HG03108 (cell line): ENCODE measurements around the gene ZDHHC4.

Source experiments
- ATAC-seq: cut with Tn5 transposase; IDR thresholded peaks from one replicate; pipeline ENCODE4 v1.9.1; 2021; ENCODE audit warnings: moderate library complexity; ENCODE audit not compliant: unreplicated experiment

ZDHHC4 gene

GRCh38 chr7:6577369-6578113 is at the start of gene ZDHHC4:
TSS of gene ZDHHC4 (plus strand) at chr7:6577454. CDS start at chr7:6580562, 3,108 bp downstream.
- ATAC-seq, result peak; percentile 95

DNA sequence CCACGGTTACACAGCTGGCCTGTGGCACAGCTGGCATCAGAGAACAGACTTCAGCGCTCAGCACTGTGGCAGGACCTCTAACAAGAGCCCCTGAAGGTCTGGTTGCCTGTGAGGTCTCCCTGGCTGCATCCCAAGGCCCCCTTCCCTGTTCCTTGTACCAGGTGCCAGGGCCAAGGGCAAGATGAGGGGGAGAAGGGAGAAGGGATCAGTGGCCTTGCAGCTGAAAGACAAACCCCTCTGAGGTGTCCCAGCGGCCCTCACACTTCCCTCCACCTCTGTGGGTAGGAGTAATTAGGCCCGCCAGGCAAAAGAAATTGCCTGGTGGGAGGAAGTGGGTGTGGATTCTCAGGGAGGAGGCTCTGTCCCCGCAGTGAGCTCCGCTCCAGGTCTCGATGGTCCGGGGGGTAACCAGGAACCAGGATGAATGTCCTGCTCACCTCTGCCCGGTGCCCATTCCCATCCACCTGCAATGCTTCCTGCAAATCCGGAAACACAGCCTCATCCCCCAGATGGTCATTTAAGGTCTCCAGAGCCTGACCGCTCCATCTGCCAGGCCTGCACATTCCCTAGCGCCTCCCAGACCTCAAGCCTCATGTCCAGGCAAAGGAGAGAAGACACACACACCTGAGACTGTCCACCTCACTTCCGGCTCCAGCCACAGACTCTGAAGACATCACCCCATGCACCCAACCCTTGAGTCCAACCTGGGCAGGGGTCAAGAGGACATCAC is 48.7 kb upstream of the ZDHHC4 start:
- ATAC-seq, result no peak

DNA sequence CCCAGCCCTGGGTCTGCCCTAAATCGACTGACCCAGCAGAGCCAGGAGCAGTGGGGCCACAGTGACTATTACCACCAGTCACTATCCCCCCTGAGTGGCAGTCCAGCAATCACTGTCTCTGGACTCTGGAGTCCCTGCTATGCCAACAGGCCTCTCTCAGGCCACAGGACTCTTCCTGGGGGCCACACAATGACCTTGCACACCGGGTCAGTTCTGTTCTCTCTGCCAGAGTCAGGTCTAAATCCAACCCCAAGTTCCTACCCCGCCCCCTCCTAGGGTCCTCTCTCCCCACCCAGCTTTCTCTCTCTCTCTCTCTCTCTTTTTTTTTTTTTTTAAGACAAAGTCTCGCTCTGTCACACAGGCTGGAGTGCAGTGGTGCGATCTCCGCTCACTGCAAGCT is 47.6 kb upstream of the ZDHHC4 start:
- ATAC-seq, result no peak

GRCh38 chr7:6530626-6531491 is 46.4 kb upstream of the ZDHHC4 start:
- no peak for ATAC-seq

DNA sequence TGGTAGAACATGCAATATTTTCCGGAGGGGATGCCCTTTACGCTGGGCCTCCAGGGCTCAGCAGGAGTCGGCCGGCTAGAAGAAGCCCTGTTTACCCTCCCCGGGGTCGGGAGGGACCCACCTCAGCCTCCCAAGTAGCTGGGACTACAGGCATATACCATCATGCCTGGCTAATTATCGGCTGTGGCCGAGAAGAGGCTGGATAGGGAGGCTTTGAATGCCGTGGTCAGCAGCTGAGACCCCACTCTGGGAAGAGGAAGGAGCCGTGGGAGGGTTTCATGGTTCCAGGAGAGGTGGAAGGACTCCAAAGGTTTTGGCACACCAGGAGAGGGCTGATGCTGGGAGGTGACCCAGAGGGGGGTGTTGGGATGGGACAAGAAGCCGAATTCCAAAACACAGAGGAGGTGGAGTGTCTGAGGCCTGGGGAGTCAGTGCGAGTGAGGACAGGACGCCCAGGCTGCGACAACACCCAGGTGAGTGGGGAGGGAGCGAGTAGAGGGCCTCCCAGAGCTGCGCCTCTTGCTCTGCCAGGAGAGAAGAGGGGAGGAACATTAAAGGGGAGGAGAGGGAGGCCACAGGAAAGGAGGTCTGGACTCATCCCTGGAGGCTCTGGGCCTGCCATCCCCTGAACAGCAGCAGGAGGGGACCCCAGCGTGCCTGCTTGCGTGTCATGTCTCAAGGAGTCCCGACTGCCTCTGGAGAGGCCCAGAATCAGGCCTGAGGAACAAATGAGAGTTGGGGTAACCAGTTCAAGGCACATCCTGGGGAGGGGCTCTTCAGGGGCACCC is 45.6 kb upstream of the ZDHHC4 start:
- no peak for ATAC-seq

GRCh38 chr7:6532516-6532915 is 44.7 kb upstream of the ZDHHC4 start:
- no peak for ATAC-seq

DNA sequence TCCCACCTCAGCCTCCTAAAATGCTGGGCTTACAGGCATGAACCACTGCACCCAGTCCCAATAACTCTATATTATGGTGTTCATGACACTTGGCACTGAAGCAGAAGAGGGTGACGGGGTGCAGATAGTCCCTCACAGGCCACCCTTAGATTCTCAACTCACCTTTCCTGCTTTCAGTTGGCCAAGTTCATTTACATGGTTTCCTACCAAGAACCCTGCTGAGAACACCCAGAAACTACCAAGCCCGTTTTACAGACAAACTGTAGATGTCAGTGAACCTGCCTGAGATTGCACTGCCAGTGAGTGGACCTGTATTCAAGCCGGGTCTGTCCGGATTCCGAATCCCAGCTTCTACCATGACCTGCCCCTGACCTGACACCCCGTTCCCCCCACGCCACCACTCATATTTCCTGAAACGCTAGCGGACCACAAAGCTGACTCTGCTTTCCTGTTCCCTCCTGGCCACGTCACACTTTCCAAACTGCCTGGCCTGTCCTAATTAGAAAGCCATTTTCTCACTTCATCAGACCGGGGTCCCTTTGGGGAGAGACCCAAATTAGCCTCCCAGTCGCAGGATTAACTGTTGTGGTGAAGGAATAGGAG is 43.3 kb upstream of the ZDHHC4 start:
- ATAC-seq, result no peak

- ATAC-seq, result no peak
Observed at GRCh38 chr7:6536262-6537260, 40.7 kb upstream of the ZDHHC4 start.

- ATAC-seq, result no peak
Observed at GRCh38 chr7:6542368-6542767, 34.9 kb upstream of the ZDHHC4 start.

GRCh38 chr7:6545398-6546126 is 31.7 kb upstream of the ZDHHC4 start:
- no peak for ATAC-seq

- no peak for ATAC-seq
Observed at GRCh38 chr7:6546498-6547251, 30.6 kb upstream of the ZDHHC4 start.

DNA sequence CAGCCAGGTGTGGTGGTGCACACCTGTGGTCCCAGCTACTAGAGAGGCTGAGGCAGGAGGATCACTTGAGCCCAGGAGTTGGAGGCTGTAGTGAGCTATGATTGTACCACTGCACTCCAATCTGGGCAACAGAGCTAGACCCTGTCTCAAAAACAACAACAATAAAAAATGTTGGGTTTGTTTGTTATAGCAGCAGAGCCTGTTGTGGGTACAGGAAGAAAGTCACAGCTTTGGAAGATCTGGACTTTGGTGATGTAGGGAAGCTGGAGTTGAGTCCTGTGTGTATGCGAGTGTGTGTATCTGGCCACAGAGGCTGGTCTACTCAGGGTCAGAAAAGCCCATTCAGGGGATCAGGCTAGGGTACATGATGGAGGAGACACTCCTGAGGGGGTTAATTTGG is 29.9 kb upstream of the ZDHHC4 start:
- no peak for ATAC-seq

GRCh38 chr7:6551016-6551511 is 26.2 kb upstream of the ZDHHC4 start, which contains the start of gene GRID2IP:
TSS of gene GRID2IP (minus strand) at chr7:6551461. CDS start at chr7:6551436, 25 bp downstream.
- ATAC-seq, result no peak

- no peak for ATAC-seq
Observed at GRCh38 chr7:6553448-6554044, 23.7 kb upstream of the ZDHHC4 start.

DNA sequence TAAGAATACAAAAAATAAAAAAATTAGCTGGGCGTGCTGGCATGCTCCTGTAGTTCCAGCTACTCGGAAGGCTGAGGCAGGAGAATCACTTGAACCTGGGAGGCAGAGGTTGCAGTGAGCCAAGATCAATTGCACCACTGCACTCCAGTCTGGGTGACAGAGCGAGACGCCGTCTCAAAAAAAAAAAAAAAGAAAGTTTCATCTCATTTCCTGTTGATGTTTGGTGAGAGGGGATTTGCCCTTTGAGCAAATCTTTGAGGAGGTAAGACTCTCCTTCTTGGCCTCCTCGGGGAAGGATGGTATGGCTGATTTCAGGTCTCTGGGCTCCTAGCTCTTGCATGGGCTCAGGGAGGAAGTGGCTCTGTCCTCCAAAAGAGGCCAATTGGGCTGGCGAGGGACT is 22.4 kb upstream of the ZDHHC4 start:
- ATAC-seq, result no peak

GRCh38 chr7:6556196-6556595 is 21.1 kb upstream of the ZDHHC4 start:
- ATAC-seq, result no peak

- no peak for ATAC-seq
Observed at GRCh38 chr7:6558837-6559236, 18.4 kb upstream of the ZDHHC4 start.
